CD4-positive, alpha-beta T cell treated with Interleukin-1 beta for 1 hour (primary cell): ENCODE results near the gene TOP3A.
"Not testable (repeated sequence)": the region's sequence is repeated elsewhere in the genome, so short reads cannot be mapped to it uniquely, and the experiment has no call there.

Experiments used
- DNase-seq, 2 donors: peaks; one replicate each; pipeline ENCODE4 v3.0.0-alpha.2; 2020 to 2022

The TOP3A gene

DNA sequence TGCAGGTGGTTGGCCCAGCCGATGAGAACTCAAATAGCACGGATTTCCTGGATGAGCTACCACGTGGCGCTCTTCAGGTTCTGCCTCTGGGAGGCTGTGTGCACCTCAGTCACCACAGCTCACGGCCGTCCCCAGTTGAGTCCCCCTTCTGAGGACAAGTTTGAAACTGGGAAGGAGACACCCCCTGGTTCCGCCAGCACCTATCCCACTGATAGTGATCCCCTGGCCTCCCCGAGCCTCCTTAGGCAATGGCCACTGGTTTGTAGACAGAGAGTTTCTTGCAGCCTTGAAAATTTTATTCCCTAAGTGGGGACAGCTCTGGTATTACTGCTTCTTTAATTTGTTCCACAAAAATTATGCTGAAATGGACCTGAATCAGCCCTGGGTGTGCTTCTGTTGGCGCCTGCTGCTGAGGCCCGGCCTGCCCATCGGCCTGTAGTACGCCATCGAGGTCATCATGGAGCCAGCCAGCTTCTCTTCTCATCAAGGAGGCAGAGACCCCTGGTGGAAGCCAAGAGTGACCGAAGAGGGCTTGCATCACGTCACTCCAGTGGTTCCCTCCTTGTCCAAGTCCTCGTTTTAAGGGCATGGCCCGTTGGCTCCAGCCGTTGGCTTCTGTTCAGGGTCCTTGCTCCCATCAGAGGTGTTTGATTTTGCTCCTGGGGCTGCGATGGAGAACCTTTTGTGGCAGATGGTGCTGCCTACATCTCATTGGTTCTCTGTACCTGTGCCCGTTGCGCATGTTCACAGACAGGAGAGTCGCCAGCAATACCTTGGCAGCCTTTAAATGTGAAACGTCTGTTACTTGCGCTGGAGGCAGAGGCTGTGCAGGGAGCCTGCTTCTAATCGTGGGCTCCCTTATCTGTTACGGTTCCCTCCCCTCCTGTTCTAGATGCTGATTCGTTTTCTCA lies 9.6 kb upstream of the TOP3A start:
- no peak for DNase-seq

DNA sequence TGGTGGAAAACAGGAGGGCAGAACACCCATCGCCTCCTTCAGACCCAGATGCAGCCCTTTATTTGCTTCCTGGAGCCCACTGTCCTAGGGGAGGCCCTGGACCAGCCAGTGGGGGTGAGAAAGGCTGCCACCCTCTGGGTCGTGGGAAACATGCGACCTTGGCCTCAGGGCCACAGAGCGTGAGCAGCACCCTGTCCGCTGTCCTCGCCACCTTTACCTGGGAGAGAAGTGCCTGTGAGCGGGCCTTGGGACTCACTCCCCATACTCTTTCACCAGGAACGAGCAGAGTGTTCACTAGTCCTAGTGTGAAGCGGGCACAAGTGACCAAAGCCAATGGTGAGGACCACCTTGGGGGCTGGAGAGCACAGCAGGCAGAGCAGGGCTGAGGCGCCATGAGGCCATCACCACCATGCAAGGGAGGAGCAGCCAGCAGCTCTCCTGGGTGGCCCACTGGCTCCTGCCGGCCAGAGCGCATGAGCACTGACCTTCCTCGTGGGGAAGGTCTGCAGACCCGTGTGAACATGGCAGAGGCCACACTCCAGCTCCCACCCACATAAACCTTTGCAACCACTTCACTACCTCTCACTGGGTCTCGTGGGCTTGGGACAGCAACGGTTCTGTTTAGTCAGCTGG lies 8.8 kb upstream of the TOP3A start:
- DNase-seq, result no peak

DNA sequence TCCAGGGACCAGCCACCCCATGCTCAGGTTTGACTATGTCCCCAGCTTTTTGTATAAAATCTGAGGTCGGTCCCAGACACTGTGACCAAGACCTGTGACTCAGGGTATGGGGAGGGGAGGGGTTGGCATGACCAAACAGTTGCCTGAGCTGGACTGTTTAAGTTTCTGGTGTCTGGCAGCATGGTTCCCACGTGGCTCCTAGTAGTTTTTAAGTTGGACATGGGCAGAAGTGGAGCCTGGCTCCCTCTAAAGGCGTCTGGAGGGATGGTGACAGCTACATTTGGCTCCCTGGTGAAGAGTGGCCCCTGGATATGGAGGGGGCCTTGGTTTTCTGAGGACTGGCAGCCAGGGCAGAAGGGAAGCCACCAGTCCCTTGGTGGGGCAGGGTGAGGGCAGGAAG lies 8.2 kb upstream of the TOP3A start:
- DNase-seq, result no peak

DNA sequence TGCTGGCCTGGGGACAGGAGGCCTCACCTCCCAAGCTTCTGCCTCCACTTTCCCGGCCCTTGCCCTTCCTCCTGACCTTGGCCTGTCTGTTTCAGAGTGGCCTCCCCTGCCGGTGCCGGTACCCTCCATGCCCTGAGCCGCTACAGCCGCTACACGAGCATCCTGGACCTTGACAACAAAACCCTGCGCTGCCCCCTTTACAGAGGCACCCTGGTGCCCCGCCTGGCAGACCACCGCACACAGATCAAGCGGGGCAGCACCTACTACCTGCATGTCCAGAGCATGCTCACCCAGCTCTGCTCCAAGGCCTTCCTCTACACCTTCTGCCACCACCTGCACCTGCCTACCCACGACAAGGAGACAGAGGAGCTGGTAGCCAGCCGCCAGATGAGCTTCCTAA lies 7.7 kb upstream of the TOP3A start:
- DNase-seq, result no peak

DNA sequence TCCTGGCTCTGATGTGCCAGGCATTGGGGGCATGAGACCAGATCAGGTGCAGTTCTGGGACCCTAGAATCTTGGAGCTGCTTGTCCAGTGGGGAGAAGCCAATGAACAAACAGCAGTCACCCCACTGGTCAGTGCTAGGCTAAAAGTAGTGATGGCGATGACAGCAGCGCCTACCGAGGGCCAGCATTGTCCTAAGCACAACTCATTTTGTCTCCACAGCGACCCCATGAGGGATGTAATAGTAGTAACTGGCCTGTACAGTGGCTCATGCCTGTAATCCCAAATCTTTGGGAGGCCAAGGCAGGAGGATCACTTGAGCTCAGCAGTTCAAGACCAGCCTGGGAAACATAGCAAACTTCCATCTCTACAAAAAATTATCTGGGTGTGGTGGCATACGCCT lies 6.5 kb upstream of the TOP3A start:
- DNase-seq, result no peak

DNA sequence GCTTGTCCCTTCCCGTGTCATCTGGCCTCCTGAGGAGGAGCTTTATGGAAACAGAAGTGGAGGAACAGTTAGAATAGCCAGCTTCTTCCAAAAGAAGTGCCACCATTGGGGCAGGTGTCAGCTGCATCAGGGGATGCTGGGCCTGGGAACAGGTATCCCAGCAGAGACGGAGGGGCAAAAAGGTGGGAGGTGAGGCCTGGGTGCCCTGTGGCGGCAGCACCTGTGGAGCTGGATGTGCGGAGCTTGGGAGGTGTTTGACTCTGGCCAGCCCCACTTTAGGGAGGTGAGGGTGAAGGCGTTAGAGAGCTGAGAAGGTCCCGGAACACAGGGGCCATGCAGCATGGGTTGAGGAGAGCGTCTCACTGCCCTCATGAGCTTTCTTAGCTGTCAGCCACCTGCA lies 5.5 kb upstream of the TOP3A start:
- DNase-seq, result no peak

DNA sequence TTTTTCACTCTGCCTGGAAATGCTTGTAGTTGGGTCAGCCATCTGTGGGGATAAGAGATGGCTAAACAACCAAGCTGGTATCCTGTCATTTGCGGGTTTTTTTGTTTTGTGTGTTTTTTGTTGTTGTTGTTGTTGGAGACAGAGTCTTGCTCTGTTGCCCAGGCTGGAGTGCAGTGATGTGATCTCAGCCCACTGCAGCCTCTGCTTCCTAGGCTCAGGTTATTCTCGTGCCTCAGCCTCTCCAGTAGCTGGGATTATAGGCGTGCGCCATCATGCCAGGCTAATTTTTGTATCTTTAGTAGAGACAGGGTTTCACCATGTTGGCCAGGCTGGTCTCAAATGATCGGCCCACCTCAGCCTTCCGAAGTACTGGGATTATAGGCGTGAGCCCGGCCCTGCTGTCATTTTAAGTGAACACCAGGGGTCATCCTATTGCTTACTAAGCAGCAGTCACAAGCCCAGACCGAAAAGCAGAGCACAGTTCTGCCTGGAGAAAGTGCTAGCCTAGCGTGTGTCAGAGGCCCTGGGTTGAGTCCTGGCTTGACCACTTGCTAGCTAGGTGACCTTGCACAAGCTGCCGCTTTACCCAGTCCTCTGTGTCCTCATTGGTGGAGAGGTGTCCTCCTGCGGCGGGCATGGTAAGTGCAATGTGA lies 4.9 kb upstream of the TOP3A start:
- peak in 1 of 2 donors; percentile 13 for DNase-seq

DNA sequence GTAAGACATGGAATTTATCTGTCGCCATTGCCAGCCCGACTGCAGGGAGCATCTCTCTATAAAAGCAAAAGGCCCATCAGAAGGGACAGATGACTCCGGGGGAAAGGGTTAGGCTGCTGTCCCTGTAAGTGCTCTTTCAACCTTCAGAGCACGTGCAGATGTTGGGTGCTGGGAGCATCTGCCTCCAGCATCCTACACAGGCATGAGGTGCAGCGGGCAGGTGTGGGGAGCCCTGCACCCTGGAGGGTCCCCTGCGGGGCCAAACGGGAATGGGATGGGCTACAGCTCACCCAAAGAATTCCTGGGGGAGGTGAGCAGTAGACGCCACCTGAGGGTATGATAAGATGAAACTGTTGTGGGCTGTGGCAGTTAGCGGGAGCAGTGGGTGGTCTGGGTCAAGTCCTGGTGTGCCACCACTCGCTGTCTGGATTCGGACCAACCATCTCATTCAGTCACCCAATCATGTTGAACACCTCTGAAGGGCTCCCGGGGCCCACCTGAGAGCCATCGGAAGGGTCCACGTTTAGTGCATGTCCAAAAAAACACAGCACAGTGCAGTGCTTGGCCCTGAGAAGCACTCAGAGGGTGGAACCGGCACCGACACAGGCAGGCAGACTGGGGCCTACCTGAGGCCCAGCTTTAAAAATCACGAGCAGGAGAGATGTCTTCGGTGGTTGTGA lies 4.1 kb upstream of the TOP3A start:
- no peak for DNase-seq

DNA sequence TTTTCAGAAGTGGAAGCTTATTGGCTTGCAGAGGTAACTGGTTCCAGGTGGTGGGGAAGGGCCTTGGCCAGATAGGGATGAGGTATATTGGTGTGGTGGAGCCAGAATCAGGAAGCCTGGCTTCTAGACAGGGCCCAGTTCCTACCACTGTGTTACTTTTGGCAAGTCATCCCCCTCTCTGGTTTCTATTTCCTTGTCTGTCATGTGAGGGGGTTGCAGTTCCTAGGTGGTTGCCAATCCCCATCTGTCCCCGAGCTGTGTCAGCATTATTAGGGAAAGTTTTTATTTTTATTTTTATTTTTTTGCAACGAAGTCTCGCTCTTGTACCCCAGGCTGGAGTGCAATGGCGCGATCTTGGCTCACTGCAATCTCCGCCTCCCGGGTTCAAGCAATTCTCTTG lies 3.3 kb upstream of the TOP3A start:
- DNase-seq, result no peak

DNA sequence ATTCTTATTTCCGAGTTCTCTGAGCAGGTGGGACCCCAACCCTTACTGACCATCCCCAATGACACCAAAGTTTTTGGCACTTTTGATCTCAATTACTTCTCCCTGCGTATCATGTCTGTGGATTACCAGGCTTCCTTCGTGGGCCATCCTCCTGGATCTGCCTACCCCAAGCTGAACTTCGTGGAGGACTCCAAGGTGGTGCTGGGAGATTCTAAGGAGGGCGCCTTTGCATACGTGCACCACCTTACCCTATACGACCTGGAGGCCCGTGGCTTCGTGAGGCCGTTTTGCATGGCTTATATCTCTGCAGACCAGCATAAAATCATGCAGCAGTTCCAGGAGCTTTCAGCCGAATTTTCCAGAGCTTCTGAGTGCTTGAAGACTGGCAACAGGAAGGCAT lies 1.2 kb upstream of the TOP3A start:
- DNase-seq, result no peak

DNA sequence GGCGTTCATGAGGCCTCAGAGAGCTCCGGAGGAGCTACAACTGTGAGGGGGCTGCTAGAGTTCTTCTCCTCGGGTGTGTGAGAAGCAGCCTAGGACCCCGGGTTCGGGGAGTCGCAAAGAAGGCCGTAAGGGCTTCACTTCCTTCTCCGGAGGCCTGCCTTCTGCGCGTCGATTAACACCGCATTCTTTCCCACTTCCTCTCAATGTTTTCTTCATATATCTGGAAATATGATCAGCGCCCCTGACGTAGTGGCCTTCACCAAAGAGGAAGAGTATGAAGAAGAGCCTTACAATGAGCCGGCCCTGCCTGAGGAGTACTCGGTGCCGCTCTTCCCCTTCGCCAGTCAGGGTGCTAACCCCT lies 748 bp upstream of the TOP3A start:
- peak; percentile 48 to 55 for DNase-seq

DNA sequence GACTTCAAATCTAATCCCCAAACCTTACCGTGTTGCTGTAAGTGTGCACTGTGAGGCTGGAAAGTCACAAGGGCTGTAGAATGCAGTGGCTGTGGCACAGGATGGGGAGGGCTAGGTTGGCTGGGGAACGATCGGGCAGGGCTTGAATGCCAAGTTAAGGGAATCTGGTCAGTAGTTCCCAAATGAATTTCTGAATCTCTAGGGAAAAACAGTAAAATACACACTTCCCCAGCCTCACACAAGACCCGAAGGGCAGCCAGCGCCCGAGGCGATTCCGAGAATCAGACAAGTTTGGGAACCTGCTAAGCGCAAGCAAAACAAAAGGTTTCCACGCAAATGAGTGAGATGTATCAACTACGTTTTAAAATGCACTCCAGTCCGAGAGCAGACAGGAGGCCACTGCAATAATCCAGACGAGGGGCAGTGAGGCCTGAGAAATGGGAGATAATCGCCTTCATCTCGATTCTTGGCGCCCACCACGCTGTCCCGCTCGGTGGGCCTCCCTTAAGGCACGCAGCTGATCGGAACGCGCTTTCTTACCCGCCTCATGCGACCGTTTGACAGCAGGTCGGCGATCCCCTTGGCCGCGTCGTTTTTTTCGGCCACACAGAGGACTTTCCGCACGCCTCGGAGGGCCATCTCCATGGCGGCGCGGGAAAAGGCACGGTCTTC lies 599 bp downstream of the TOP3A start:
- DNase-seq, result no peak

DNA sequence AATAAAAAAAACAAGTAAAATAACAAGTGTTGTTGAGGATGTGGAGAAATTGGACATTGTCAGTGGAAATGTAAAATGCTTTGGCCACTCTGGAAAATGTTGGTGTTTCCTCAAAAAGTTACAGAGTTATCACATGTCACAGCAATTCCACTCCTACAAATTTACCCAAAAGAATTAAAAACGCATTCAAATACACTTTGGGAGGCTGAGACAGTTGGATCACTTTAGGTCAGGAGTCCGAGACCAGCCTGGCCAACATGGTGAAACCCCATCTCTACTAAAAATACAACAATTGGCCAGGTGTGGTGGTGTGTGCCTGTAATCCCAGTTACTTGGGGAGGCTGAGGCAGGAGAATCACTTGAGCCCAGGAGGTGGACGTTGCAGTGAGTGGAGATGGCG lies 5.6 kb downstream of the TOP3A start:
- no peak for DNase-seq

DNA sequence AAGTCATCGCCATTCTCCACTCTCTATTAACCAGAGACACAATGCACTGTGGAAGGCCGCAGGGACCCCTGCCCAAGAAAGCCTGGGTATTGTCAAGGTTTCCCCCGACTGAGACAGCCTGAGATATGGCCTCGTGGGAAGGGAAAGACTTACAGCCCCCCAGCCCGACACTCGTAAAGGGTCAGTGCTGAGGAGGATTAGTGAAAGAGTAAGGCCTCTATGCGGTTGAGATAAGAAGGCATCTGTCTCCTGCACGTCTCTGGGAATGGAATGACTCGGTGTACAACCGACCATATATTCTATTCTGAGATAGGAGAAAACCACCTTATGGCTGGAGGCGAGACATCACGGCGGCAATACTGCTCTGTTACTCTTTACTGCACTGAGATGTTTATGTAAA lies 11.6 kb downstream of the TOP3A start:
- not testable (repeated sequence) for DNase-seq

DNA sequence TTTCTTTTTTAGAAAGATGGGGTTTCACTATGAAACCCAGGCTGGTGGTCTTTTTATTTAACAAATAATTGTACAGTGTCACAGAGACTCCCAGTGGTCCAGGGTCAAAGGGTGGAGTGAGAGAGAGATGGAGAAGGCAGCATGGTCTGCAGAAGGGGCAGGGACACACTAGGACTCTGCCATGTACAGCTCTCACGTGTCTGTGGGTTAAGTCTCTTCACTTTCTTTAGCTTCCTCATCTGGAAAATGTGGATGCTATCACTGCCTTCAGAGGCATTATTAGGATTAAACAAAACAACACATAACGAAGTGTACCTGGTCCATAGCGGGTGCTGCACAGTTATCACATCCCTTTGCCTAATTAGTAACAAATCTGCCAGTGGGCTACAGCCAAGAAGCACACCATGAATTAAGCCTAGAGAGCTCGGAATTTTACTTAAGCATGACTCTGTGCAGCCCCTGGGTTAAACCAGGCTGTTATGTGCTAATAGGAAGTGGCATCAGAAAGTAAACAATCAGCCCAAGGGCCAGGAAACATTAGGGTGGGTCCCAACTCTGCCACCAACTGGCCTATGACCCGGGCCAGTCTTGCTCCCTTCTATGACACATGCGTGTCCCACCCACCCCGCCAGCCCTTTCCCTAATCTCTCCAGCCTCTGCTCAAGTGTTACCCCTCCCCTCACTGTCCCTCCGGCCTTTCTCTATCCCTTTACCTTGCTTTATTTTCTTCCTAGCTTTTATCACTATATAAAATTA lies 13.9 kb downstream of the TOP3A start:
- DNase-seq, result peak in 1 of 2 donors; percentile 19

DNA sequence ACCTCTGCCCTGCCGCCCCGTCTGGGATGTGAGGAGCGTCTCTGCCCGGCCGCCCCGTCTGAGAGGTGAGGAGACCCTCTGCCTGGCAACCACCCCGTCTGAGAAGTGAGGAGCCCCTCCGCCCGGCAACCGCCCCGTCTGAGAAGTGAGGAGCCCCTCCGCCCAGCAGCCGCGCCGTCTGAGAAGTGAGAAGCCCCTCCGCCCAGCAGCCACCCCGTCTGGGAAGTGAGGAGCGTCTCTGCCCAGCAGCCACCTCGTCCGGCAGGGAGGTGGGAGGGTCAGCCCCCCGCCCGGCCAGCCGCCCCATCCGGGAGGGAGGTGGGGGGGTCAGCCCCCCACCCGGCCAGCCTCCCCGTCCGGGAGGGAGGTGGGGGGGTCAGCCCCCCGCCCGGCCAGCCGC lies 16.7 kb downstream of the TOP3A start:
- not testable (repeated sequence) for DNase-seq

DNA sequence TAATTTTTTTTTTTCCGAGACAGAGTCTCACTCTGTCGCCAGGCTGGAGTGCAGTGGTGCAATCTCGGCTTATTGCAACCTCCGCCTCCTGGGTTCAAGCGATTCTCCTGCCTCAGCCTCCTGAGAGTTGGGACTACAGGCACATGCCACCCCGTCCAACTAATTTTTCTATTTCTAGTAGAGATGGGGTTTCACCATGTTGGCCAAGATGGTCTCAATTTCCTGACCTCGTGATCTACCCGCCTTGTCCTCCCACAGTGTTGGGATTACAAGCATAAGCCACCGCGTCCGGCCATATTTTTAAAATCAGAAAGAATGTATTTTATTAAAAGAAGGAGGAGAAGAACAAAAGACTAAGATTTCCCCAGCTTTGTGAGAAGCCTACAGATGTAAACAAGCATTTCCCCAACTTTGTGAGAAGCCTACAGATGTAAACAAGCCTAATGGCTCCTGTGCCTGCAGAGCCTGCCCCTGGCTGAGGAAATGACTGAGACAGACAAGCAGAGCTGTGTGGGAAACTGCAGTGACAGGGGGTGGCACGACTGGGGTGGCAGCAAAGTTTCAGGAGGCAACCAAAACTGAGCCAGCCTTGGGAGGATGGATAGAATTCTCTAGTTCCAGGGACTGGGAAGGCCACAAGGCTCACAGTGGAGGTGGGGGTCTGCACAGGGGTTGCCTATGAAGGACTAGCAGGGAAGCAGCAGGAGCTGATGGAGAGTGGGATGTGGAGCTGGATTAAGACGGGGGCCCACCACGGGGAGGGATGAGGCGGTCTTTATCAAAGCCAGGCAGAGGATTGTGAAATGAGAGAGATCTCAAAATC lies 22.9 kb downstream of the TOP3A start:
- no peak for DNase-seq

DNA sequence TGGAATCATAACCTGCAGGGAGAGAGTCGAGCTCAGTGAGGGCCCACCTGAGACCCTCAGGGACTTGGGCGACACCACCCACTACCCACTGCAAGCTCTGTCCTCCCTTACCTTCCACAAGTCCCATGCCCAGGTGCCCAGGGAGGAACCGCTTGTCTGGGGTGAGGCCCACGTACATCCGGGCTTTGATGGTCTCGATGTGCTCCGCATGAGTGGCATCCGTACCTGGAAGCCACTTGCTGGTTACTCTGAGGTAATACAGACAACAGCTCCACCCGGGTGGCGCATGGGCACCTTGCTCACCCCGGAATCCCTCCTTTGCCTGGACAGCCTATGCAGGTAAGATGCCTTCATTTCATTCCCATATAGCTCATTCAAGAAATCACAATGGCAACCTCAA lies 29.5 kb downstream of the TOP3A start:
- no peak for DNase-seq

DNA sequence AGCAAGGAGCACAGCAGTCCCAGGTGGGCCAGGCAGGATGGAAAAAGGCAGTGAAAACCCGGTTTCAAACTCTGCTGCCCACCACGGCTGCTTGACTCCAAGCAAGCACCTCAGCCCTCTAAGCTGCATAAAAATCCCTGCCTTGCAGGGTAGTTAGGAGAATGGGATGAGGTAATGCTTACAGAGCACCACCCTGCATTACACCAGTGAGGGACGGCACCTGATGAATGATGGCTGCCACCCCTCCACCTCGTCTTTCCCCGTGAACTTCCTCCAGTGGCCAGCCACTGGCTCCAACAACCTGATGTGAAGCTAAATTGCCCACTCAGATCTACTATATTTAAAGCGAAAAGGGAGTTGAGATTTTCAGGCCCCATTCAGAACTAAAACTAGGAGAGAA lies 33.0 kb downstream of the TOP3A start:
- no peak for DNase-seq

DNA sequence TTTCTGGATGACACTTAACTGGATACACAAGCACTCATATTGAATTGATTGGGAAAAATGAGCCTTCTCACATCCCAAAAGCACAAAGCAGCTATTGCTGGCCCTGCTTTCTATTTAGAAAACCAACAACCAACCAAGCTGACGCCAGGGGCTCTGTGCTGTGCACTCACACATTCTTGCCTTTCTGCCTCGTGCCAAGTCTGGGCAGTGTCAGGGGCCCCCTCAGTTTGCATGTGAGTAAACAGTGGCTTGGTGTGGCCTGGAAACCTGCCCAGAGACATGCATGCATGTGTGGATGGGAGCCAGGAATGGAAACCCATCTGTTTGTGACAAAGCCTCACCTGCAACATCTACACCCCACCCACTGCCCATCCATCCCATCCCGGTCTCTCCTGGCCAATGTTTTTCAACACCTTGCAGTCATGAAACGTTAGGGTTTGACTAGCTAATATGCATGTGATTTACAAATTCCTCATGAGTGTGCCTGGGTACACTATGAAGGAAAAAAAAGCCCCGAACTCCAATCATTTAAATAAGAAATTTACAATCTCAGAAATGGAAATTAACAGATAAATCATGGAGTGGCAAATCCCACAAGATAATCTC lies 33.9 kb downstream of the TOP3A start:
- no peak for DNase-seq

DNA sequence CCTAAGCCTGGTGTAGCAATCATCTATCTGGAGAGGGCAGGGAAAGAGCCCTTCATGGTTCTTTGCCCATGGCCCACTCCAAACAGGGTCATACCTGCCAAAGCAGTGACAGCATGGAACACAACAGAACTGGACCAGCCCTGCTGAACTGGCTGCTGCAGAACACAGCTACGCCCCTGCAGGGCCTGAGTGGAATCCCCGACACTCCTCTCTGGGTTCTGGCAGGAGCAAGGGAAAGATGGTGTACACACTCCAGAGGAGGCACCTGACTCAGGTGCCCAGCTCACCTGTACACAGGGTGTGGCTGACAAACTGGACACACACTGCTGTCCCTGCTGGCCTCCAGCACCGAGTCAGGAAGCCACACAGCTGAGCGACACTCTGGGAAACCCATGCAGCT lies 34.5 kb downstream of the TOP3A start:
- DNase-seq, result no peak
